PFSK-1 (cell line): ENCODE measurements around the gene KCNA1.

ENCODE experiments used
- FOXP2 ChIP-seq: optimal IDR thresholded peaks from 2 replicates; pipeline ENCODE3; 2011; ENCODE audit warnings: borderline replicate concordance, control low read depth, inconsistent platforms; ENCODE audit not compliant: insufficient read depth; ENCODE audit errors: extremely low read length, extremely low read depth
- POLR2AphosphoS5 ChIP-seq: IDR thresholded peaks from 2 replicates; pipeline ENCODE4 v1.6.1; 2012; ENCODE audit warnings: low read depth, mild to moderate bottlenecking, control low read depth, low read length, moderate library complexity
- SIN3A ChIP-seq: IDR thresholded peaks from 2 replicates; pipeline ENCODE4 v1.6.1; 2012; ENCODE audit warnings: mild to moderate bottlenecking, low read length, moderate library complexity, borderline replicate concordance; ENCODE audit not compliant: insufficient read depth
- TAF1 ChIP-seq: IDR thresholded peaks from 2 replicates; pipeline ENCODE4 v1.6.1; 2012; ENCODE audit warnings: low read length, control low read depth, borderline replicate concordance; ENCODE audit not compliant: insufficient read depth
- TF ChIP-seq, protein P1 (sequence below), 2 experiments: IDR thresholded peaks; 2 replicates each; pipeline versions ENCODE4 v1.6.1 to v1.8.0; 2011 to 2012; ENCODE audit warnings: low read depth in 2 of 2, low read length in 2 of 2, control low read depth in 1 of 2, inconsistent platforms in 1 of 2, mild to moderate bottlenecking in 1 of 2, moderate library complexity in 1 of 2; ENCODE audit not compliant: insufficient read depth in 1 of 2

KCNA1 gene

GRCh38 chr12:4957761-4958160, 48.1 kb downstream of the KCNA1 start:
- TF ChIP-seq TAF1 (no peak), SIN3A (no peak), POLR2AphosphoS5 (no peak), FOXP2 (no peak)
- TF ChIP-seq, protein P1, sequence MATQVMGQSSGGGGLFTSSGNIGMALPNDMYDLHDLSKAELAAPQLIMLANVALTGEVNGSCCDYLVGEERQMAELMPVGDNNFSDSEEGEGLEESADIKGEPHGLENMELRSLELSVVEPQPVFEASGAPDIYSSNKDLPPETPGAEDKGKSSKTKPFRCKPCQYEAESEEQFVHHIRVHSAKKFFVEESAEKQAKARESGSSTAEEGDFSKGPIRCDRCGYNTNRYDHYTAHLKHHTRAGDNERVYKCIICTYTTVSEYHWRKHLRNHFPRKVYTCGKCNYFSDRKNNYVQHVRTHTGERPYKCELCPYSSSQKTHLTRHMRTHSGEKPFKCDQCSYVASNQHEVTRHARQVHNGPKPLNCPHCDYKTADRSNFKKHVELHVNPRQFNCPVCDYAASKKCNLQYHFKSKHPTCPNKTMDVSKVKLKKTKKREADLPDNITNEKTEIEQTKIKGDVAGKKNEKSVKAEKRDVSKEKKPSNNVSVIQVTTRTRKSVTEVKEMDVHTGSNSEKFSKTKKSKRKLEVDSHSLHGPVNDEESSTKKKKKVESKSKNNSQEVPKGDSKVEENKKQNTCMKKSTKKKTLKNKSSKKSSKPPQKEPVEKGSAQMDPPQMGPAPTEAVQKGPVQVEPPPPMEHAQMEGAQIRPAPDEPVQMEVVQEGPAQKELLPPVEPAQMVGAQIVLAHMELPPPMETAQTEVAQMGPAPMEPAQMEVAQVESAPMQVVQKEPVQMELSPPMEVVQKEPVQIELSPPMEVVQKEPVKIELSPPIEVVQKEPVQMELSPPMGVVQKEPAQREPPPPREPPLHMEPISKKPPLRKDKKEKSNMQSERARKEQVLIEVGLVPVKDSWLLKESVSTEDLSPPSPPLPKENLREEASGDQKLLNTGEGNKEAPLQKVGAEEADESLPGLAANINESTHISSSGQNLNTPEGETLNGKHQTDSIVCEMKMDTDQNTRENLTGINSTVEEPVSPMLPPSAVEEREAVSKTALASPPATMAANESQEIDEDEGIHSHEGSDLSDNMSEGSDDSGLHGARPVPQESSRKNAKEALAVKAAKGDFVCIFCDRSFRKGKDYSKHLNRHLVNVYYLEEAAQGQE (IDR thresholded peaks at IDR 0.05; ENCODE audit: insufficient read depth in 1 of 2, low read depth in 2 of 2, low read length in 2 of 2) = no peak

- TF ChIP-seq TAF1 = no peak
Observed at GRCh38 chr12:4958697-4959375, 49.1 kb downstream of the KCNA1 start.

DNA sequence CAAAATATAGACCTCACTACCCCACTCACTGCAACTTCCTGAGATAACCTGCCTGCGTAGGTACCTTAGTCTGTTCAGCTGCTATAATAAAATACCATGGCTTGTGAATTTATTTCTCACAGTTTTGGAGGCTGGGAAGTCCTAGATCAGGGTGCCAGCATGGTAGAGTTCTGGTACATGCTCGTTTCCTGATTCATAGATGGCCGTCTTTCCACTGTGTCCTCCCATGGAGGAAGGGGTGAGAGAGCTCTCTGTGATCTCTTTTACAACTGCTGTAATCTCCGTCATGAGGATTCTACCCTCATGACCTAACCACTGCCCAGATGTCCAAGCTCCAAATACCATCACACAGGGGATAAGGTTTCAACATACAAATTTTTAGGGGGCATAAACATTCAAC, 49.7 kb downstream of the KCNA1 start:
- no peak for TF ChIP-seq FOXP2
- no peak for TF ChIP-seq TAF1
- no peak for TF ChIP-seq SIN3A
- TF ChIP-seq, protein P1 (IDR thresholded peaks at IDR 0.05; ENCODE audit: insufficient read depth in 1 of 2, low read depth in 2 of 2, low read length in 2 of 2) = no peak
- no peak for TF ChIP-seq POLR2AphosphoS5

DNA sequence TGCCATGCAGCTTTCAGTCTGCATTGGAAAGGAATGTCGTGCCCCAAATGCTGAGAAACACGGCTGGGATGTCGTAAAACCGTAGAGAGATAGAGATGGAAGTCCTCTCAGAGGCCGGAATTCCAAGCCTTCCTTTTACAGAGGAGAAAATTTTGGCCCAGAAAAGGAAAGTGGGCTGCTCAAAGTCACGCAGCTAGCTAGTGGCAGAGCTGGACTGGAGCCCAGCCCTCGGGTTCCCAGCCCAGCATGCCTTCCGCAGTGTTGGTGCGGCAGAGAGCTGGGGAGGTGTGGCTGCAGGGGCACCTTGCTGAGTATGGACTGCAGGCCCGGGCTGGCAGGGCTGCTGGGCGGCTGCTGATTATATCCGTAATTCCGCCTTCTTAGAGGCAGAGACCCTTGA, 50.3 kb downstream of the KCNA1 start:
- TF ChIP-seq TAF1 (no peak), FOXP2 (no peak), POLR2AphosphoS5 (no peak), SIN3A (no peak)
- TF ChIP-seq, protein P1 (IDR thresholded peaks at IDR 0.05; ENCODE audit: insufficient read depth in 1 of 2, low read depth in 2 of 2, low read length in 2 of 2) = no peak

DNA sequence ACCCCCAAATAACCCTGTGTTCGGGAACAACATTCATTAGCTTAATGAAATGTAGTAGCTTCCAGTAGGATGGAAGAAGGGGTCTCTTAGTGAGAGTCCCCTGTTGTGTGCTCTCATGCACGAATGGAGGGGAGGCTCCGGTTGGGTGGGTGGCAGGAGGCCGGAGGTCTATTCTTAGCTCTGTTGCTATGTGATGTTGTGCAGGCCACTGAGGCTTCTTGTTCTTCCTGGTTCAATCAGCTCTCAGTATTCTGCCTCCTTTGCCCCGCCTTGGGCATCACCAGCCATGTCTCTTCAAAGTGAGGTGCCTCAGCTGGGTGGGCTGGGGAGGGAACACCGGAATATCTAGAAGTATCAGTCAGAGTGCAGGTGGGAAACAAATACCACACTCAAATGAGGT, 50.8 kb downstream of the KCNA1 start:
- TF ChIP-seq FOXP2 = no peak
- TF ChIP-seq POLR2AphosphoS5 = no peak

DNA sequence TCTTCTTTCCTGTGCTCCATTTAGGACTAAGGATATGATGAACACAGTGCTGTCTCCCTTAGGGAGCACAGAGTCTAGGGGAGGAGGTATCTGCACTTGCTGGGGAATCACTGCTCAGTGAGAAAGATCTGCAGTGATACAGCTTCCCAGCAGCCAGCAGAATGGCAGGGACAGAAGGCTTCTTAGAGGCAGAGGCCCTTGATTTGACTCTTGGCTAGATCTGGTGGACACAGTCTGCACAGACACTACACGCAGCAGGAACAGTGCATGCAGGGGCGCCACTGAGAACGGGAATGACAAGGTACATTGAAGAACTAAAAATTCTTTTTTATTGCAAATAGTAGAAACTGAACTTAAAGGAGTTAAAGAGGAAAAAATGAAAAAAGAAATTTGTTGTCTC, 51.6 kb downstream of the KCNA1 start:
- no peak for TF ChIP-seq POLR2AphosphoS5

DNA sequence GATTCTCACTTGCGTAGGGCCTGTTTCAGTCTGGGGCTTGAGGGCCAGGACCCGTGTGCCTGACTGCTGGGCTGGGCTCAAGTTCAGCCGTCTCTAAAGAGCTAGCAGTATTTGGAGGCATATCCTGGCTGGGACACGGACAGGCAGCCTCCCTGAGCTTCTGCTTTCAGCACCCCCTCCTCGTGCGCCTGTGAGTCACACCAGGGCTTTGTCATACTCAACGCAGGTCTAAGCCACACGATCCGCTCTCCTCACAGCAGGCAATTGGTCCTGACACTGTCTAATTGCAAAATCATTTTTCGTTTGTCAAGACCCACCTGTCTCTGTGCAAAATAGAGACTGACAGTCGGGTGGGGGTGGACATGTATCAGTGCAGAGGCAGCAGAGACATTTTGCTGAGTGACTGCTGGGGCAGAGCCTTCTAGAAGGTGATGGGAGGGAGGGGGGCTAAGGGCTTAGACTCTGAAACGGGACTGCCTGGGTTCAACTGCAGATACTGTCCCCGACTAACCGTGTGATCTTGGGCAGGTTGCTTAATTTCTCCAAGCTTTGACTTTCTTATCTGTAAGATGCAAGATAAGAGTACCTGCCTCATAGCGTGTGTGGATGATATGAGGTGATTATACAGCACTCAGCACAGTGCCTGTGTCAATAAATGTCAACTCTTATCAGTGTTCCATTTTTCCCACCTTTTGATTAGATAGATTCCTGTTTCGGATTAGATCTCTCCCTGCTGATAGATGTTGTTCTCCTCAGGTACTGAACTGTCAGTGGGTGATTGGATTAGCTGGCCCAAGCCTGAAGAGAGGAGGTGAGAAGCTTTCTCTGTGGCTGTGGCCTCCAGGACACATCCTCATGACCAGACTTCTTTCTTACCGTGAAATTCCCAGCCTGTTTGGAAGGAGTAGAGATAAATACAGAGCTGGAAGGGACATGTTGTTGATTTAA, 53.1 kb downstream of the KCNA1 start:
- TF ChIP-seq POLR2AphosphoS5 (no peak), SIN3A (no peak), TAF1 (no peak), FOXP2 (no peak)
- TF ChIP-seq, protein P1 (IDR thresholded peaks at IDR 0.05; ENCODE audit: insufficient read depth in 1 of 2, low read depth in 2 of 2, low read length in 2 of 2) = no peak
